WTC11 (cell line): ENCODE results near the gene HAND2. TPM values are rescaled to one million over a fixed set of nuclear protein-coding genes. Genes with fewer than 3 reads are reported as not detected.

Experiments
- ATAC-seq: fragments of 200-7000 bp; cut with Tn5 transposase; 2 replicates; pipeline ENCODE4 v1.10.0; 2021; ENCODE audit warnings: mild to moderate bottlenecking, moderate library complexity
- CTCF ChIA-PET: fragments of 300-600 bp; sonication (Branson Sonifier 250); formaldehyde crosslinking; loops from one replicate; lab custom pipeline; 2021; ENCODE audit warnings: antibody characterized with exemption; lab: Charles Lee
- POLR2A ChIA-PET: fragments of 350-600 bp; sonication (Branson Sonifier 250); formaldehyde crosslinking; loops from one replicate; lab custom pipeline; 2021; ENCODE audit warnings: antibody characterized with exemption; lab: Charles Lee
- DNase-seq: peaks from one replicate; pipeline ENCODE4 v3.0.0; 2021; ENCODE audit warnings: low spot score
- H3K27ac Mint-ChIP-seq: 2 replicates; pipeline ENCODE4 v1.8.0; 2021; ENCODE audit warnings: mixed read lengths
- H3K27me3 Mint-ChIP-seq: 2 replicates; pipeline ENCODE4 v1.8.0; 2021; ENCODE audit warnings: low read depth, mild to moderate bottlenecking, moderate library complexity, mixed read lengths
- H3K36me3 Mint-ChIP-seq: 2 replicates; pipeline ENCODE4 v1.8.0; 2021; ENCODE audit warnings: mixed read lengths
- H3K4me1 Mint-ChIP-seq: 2 replicates; pipeline ENCODE4 v1.8.0; 2022; ENCODE audit warnings: mixed read lengths
- H3K4me3 Mint-ChIP-seq: 2 replicates; pipeline ENCODE4 v1.8.0; 2021; ENCODE audit warnings: mild to moderate bottlenecking, moderate library complexity, mixed read lengths
- H3K9me3 Mint-ChIP-seq: 2 replicates; pipeline ENCODE4 v1.8.0; 2021; ENCODE audit warnings: mixed read lengths
- AR ChIP-seq: fragments of 250-450 bp; sonication (Bioruptor Pico); IDR thresholded peaks from 2 replicates; pipeline ENCODE4 v1.9.0; 2021; ENCODE audit warnings: mild to moderate bottlenecking
- ATF3 ChIP-seq: sonication (generic); formaldehyde crosslinking; conservative IDR thresholded peaks from 2 replicates; pipeline ENCODE4 v1.8.1; 2022; ENCODE audit warnings: mild to moderate bottlenecking, missing genetic modification reagents
- EMX1 ChIP-seq: fragments of 250-450 bp; sonication (Bioruptor Pico); IDR thresholded peaks from 2 replicates; pipeline ENCODE4 v1.8.0; 2021; ENCODE audit warnings: mild to moderate bottlenecking
- ERG ChIP-seq: fragments of 250-450 bp; sonication (Bioruptor Pico); IDR thresholded peaks from 2 replicates; pipeline ENCODE4 v1.8.0; 2021; ENCODE audit warnings: mild to moderate bottlenecking
- FOXP1 ChIP-seq: sonication (generic); formaldehyde crosslinking; IDR thresholded peaks from 2 replicates; pipeline ENCODE4 v1.8.0; 2022; ENCODE audit warnings: missing genetic modification reagents, mild to moderate bottlenecking, moderate library complexity, borderline replicate concordance
- GTF2I ChIP-seq: fragments of 250-450 bp; sonication (Bioruptor Pico); conservative IDR thresholded peaks from 2 replicates; pipeline ENCODE4 v1.4.0; 2021; ENCODE audit warnings: mild to moderate bottlenecking
- MXD4 ChIP-seq: fragments of 250-450 bp; sonication (Bioruptor Pico); IDR thresholded peaks from 2 replicates; pipeline ENCODE4 v1.8.0; 2021; ENCODE audit warnings: mild to moderate bottlenecking, moderate library complexity, borderline replicate concordance
- SMAD3 ChIP-seq: sonication (generic); formaldehyde crosslinking; IDR thresholded peaks from 2 replicates; pipeline ENCODE4 v1.8.0; 2022; ENCODE audit warnings: missing genetic modification reagents, mild to moderate bottlenecking, borderline replicate concordance
- TEAD1 ChIP-seq: sonication (generic); formaldehyde crosslinking; IDR thresholded peaks from 2 replicates; pipeline ENCODE4 v1.8.0; 2022; ENCODE audit warnings: mild to moderate bottlenecking, missing genetic modification reagents
- ZNF121 ChIP-seq: sonication (generic); formaldehyde crosslinking; IDR thresholded peaks from 2 replicates; pipeline ENCODE4 v1.8.0; 2023; ENCODE audit warnings: missing genetic modification reagents
- ZNF219 ChIP-seq: sonication (generic); formaldehyde crosslinking; IDR thresholded peaks from 2 replicates; pipeline ENCODE4 v1.8.0; 2023; ENCODE audit warnings: missing genetic modification reagents, mild to moderate bottlenecking, borderline replicate concordance
- ZNF317 ChIP-seq: sonication (generic); formaldehyde crosslinking; IDR thresholded peaks from 2 replicates; pipeline ENCODE4 v1.8.1; 2023; ENCODE audit warnings: low read depth, mild to moderate bottlenecking, moderate library complexity, missing genetic modification reagents, borderline replicate concordance
- total RNA-seq: library from RNA; stranded (reverse); gene quantifications from 3 replicates; pipeline ENCODE4 v1.2.3, GENCODE V29; 2021
- TF ChIP-seq, protein P1 (sequence below): sonication (generic); formaldehyde crosslinking; IDR thresholded peaks from 2 replicates; pipeline ENCODE4 v1.8.0; 2022; ENCODE audit warnings: mild to moderate bottlenecking, missing genetic modification reagents
- TF ChIP-seq, protein P2 (sequence below): sonication (generic); formaldehyde crosslinking; IDR thresholded peaks from 2 replicates; pipeline ENCODE4 v1.8.0; 2023; ENCODE audit warnings: missing genetic modification reagents
- TF ChIP-seq, protein P3 (sequence below): sonication (generic); formaldehyde crosslinking; IDR thresholded peaks from 2 replicates; pipeline ENCODE4 v1.8.0; 2023; ENCODE audit warnings: missing genetic modification reagents, mild to moderate bottlenecking, borderline replicate concordance
- TF ChIP-seq, protein P4 (sequence below): sonication (generic); formaldehyde crosslinking; IDR thresholded peaks from 2 replicates; pipeline ENCODE4 v1.8.0; 2022; ENCODE audit warnings: mild to moderate bottlenecking, missing genetic modification reagents
- TF ChIP-seq, protein P5 (sequence below): fragments of 250-450 bp; sonication (Bioruptor Pico); conservative IDR thresholded peaks from 2 replicates; pipeline ENCODE4 v1.9.0; 2021; ENCODE audit warnings: mild to moderate bottlenecking

HAND2 gene
- total RNA-seq, 1 experiment from 2014 or later: 0.13 TPM

DNA sequence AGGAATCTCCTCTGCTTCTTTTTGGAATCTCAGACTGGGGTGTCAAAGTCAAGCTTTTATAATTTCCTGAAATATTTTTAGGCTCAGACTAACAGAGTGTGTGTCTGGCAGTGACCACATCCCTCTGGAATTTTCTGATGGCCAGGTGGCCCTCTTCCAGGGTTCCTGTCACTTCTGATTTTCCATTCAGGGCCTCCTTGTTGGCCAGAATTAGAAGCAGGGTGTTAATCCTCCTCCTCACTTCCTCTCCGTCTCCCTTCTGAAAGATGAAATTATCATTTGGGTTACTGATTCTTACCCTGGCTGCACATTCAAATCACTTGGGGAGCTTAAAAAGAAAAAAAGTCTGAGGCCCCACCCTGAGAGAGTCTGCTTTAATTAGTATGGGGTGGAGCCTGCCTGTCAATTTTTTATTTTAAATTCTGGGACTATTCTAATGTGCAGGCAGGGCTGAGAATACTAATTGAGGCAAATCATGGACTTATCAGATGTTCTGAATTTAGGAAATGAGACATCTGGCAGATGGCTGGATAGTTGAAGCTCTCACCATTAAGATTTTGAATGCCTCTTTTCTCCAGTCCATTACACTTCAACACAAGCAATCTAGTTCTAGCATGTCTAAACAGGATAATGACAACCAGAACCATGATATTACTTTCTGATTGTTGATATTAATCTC is 43.2 kb downstream of the HAND2 start (continued):
- TF ChIP-seq ERG (CRISPR knock-in tag) (no peak), ATF3 (CRISPR knock-in tag) (no peak), ZNF317 (CRISPR knock-in tag) (no peak)
- TF ChIP-seq, protein P1, sequence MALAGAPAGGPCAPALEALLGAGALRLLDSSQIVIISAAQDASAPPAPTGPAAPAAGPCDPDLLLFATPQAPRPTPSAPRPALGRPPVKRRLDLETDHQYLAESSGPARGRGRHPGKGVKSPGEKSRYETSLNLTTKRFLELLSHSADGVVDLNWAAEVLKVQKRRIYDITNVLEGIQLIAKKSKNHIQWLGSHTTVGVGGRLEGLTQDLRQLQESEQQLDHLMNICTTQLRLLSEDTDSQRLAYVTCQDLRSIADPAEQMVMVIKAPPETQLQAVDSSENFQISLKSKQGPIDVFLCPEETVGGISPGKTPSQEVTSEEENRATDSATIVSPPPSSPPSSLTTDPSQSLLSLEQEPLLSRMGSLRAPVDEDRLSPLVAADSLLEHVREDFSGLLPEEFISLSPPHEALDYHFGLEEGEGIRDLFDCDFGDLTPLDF (CRISPR knock-in tag): no peak
- TF ChIP-seq, protein P2, sequence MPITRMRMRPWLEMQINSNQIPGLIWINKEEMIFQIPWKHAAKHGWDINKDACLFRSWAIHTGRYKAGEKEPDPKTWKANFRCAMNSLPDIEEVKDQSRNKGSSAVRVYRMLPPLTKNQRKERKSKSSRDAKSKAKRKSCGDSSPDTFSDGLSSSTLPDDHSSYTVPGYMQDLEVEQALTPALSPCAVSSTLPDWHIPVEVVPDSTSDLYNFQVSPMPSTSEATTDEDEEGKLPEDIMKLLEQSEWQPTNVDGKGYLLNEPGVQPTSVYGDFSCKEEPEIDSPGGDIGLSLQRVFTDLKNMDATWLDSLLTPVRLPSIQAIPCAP (CRISPR knock-in tag): no peak
- TF ChIP-seq, all 79 proteins: peak for 0

DNA sequence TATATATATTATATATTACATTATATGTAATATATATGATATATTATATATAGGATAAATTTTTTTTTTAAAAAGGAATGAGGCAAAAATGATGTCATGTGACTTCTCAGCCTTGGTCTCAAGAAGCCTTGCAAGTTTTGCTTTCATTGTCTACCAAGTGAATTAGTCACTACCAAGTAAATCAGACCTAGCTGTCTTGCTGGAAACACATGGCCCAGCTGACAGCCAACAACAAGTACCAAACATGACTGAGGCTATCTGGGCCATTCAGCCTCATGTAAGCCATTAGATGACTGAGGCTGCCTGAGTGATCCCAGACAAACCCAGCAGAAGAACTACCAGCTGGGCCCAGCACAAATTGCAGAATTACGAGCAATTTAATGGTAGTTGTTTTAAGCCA is 44.9 kb downstream of the HAND2 start:
- Mint-ChIP-seq H3K27me3 (no peaks in the 10 kb centered on the region; the same call in 1 of the 2 replicates), H3K4me3 (no peak overlapping the region), H3K27ac (no peak overlapping the region), H3K36me3 (no peaks in the 10 kb centered on the region), H3K9me3 (0 out of 2 replicates have a peak, but pooled peaks cover 3% of the 10 kb centered on the region), H3K4me1 (peaks cover 21% of the 10 kb centered on the region)
- DNase-seq: no peak
- ChIA-PET POLR2A (no interaction called here), CTCF (interaction anchor here (0.7 kb wide), 1 partner anchor 9 kb away, joined by 3 read pairs; no protein-coding TSS in a partner anchor)
- ATAC-seq: no peak
- TF ChIP-seq ZNF219 (CRISPR knock-in tag): no peak
- TF ChIP-seq GTF2I (CRISPR knock-in tag): no peak
- TF ChIP-seq, protein P3, sequence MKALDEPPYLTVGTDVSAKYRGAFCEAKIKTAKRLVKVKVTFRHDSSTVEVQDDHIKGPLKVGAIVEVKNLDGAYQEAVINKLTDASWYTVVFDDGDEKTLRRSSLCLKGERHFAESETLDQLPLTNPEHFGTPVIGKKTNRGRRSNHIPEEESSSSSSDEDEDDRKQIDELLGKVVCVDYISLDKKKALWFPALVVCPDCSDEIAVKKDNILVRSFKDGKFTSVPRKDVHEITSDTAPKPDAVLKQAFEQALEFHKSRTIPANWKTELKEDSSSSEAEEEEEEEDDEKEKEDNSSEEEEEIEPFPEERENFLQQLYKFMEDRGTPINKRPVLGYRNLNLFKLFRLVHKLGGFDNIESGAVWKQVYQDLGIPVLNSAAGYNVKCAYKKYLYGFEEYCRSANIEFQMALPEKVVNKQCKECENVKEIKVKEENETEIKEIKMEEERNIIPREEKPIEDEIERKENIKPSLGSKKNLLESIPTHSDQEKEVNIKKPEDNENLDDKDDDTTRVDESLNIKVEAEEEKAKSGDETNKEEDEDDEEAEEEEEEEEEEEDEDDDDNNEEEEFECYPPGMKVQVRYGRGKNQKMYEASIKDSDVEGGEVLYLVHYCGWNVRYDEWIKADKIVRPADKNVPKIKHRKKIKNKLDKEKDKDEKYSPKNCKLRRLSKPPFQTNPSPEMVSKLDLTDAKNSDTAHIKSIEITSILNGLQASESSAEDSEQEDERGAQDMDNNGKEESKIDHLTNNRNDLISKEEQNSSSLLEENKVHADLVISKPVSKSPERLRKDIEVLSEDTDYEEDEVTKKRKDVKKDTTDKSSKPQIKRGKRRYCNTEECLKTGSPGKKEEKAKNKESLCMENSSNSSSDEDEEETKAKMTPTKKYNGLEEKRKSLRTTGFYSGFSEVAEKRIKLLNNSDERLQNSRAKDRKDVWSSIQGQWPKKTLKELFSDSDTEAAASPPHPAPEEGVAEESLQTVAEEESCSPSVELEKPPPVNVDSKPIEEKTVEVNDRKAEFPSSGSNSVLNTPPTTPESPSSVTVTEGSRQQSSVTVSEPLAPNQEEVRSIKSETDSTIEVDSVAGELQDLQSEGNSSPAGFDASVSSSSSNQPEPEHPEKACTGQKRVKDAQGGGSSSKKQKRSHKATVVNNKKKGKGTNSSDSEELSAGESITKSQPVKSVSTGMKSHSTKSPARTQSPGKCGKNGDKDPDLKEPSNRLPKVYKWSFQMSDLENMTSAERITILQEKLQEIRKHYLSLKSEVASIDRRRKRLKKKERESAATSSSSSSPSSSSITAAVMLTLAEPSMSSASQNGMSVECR (CRISPR knock-in tag): no peak
- TF ChIP-seq, protein P4, sequence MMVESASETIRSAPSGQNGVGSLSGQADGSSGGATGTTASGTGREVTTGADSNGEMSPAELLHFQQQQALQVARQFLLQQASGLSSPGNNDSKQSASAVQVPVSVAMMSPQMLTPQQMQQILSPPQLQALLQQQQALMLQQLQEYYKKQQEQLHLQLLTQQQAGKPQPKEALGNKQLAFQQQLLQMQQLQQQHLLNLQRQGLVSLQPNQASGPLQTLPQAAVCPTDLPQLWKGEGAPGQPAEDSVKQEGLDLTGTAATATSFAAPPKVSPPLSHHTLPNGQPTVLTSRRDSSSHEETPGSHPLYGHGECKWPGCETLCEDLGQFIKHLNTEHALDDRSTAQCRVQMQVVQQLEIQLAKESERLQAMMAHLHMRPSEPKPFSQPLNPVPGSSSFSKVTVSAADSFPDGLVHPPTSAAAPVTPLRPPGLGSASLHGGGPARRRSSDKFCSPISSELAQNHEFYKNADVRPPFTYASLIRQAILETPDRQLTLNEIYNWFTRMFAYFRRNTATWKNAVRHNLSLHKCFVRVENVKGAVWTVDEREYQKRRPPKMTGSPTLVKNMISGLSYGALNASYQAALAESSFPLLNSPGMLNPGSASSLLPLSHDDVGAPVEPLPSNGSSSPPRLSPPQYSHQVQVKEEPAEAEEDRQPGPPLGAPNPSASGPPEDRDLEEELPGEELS (CRISPR knock-in tag): no peak
- no peak for TF ChIP-seq EMX1 (CRISPR knock-in tag)
- no peak for TF ChIP-seq TEAD1 (CRISPR knock-in tag)
- TF ChIP-seq ZNF121 (CRISPR knock-in tag): no peak
- TF ChIP-seq SMAD3 (CRISPR knock-in tag): no peak
- TF ChIP-seq MXD4 (CRISPR knock-in tag): no peak
- TF ChIP-seq, protein P5, sequence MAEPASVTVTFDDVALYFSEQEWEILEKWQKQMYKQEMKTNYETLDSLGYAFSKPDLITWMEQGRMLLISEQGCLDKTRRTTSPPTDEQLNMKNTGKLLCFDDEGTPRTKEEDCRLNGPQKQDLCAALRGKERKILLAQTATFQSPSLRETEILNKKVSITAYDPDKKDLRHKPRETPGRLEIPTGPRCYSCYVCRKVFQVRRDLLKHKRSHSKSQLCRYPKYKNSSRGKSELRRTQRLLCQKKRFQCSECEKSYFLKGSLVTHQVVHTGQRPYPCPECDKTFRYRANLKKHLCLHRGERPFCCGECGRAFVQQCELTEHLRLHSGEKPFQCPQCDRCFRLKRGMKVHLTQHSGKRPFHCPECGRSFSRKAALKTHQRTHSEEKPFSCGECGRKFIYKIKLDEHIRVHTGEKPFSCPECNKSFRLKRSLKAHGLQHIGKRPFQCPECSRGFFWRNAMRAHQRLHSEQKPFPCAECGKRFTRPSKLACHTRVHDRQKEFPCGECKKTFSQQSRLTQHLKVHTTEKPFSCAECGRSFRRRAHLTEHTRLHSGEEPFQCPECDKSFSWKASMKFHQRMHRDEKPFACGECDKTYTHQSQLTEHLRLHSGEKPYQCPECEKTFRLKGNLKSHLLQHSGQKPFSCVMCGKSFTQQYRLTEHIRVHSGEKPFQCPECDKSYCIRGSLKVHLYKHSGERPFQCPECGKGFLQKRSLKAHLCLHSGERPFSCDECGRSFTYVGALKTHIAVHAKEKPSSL (CRISPR knock-in tag): no peak
- TF ChIP-seq AR (CRISPR knock-in tag): no peak
- TF ChIP-seq FOXP1: no peak
